HEK293 (cell line): ENCODE measurements around the gene AEBP2.
A peak's percentile ranks its signal among the peaks of the same experiment; 100 is the strongest.

Source experiments
- CTCF ChIA-PET: fragments of 350-600 bp; formaldehyde crosslinking; extraction: SDS; loops from one replicate; lab custom pipeline; 2021; ENCODE audit warnings: antibody characterized with exemption; lab: Yijun Ruan, JAX
- POLR2A ChIA-PET: fragments of 300-600 bp; formaldehyde crosslinking; extraction: SDS; loops from one replicate; lab custom pipeline; 2020; ENCODE audit warnings: antibody characterized with exemption, inconsistent platforms; lab: Yijun Ruan, JAX
- H3K27ac ChIP-seq: fragments of 200-500 bp; sonication (Bioruptor generic); 2 replicates; pipeline ENCODE4 v1.5.1; 2014; ENCODE audit warnings: low read depth, low read length, control low read depth, inconsistent platforms; ENCODE audit errors: extremely low read depth
- H3K36me3 ChIP-seq, 2 experiments: fragments of 200-500 bp in 1 of 2; sonication (Bioruptor generic) in 1 of 2; 1 replicate in 1 of 2; 2 replicates in 1 of 2; pipeline ENCODE4 v1.5.1; 2014 to 2017; ENCODE audit warnings: inconsistent platforms in 2 of 2, low read length in 2 of 2; ENCODE audit not compliant: control insufficient read depth in 2 of 2, insufficient read depth in 1 of 2
- H3K4me1 ChIP-seq: fragments of 200-500 bp; sonication (Bioruptor generic); 2 replicates; pipeline ENCODE4 v1.5.1; 2014; ENCODE audit warnings: mild to moderate bottlenecking, low read length, inconsistent platforms; ENCODE audit not compliant: control insufficient read depth, insufficient read depth
- H3K4me3 ChIP-seq: 2 replicates; pipeline ENCODE4 v1.5.1; 2011; ENCODE audit warnings: low read depth, mild to moderate bottlenecking, control low read depth, low read length, moderate library complexity
- H3K9me3 ChIP-seq: fragments of 200-500 bp; sonication (Bioruptor generic); 2 replicates; pipeline ENCODE4 v1.5.1; 2014; ENCODE audit warnings: low read depth, low read length, inconsistent platforms; ENCODE audit not compliant: control insufficient read depth, insufficient read depth
- BCL11B ChIP-seq: fragments of 450-650 bp; formaldehyde crosslinking; IDR thresholded peaks from 2 replicates; pipeline ENCODE4 v1.5.1; 2016; ENCODE audit warnings: low read depth, missing biosample characterization, missing genetic modification characterization
- GLIS1 ChIP-seq: fragments of 450-650 bp; formaldehyde crosslinking; IDR thresholded peaks from 2 replicates; pipeline ENCODE4 v1.5.1; 2016; ENCODE audit warnings: missing biosample characterization, missing genetic modification characterization
- HOXC10 ChIP-seq: sonication (generic); formaldehyde crosslinking; IDR thresholded peaks from 2 replicates; pipeline ENCODE4 v1.8.1; 2023; ENCODE audit warnings: mild to moderate bottlenecking, missing genetic modification reagents
- HOXD13 ChIP-seq: sonication (generic); formaldehyde crosslinking; IDR thresholded peaks from 2 replicates; pipeline ENCODE4 v1.8.0; 2022; ENCODE audit warnings: missing genetic modification reagents, borderline replicate concordance
- KLF8 ChIP-seq: fragments of 450-650 bp; formaldehyde crosslinking; IDR thresholded peaks from 2 replicates; pipeline ENCODE4 v1.5.1; 2016; ENCODE audit warnings: missing biosample characterization, missing genetic modification characterization
- SP3 ChIP-seq: fragments of 450-650 bp; formaldehyde crosslinking; IDR thresholded peaks from 2 replicates; pipeline ENCODE4 v1.5.1; 2016; ENCODE audit warnings: missing biosample characterization, missing genetic modification characterization
- ZNF239 ChIP-seq: fragments of 450-650 bp; formaldehyde crosslinking; IDR thresholded peaks from 2 replicates; pipeline ENCODE4 v1.5.1; 2016; ENCODE audit warnings: missing biosample characterization, missing genetic modification characterization
- ZNF292 ChIP-seq: fragments of 450-650 bp; formaldehyde crosslinking; IDR thresholded peaks from 2 replicates; pipeline ENCODE4 v1.5.1; 2016; ENCODE audit warnings: low read depth, missing biosample characterization, missing genetic modification characterization, borderline replicate concordance
- ZNF37A ChIP-seq: fragments of 450-650 bp; IDR thresholded peaks from 2 replicates; pipeline ENCODE4 v1.5.1; 2018; ENCODE audit warnings: missing biosample characterization, missing genetic modification characterization
- ZNF433 ChIP-seq: fragments of 450-650 bp; formaldehyde crosslinking; IDR thresholded peaks from 2 replicates; pipeline ENCODE4 v1.5.1; 2016; ENCODE audit warnings: missing biosample characterization, missing genetic modification characterization, low read depth
- ZNF510 ChIP-seq: fragments of 450-650 bp; formaldehyde crosslinking; IDR thresholded peaks from 2 replicates; pipeline ENCODE4 v1.5.1; 2018; ENCODE audit warnings: mild to moderate bottlenecking, missing genetic modification characterization, missing biosample characterization; ENCODE audit not compliant: insufficient replicate concordance
- ZNF560 ChIP-seq: fragments of 450-650 bp; formaldehyde crosslinking; IDR thresholded peaks from 2 replicates; pipeline ENCODE4 v1.5.1; 2017; ENCODE audit warnings: missing biosample characterization, missing genetic modification characterization, borderline replicate concordance
- ZNF621 ChIP-seq: fragments of 450-650 bp; formaldehyde crosslinking; IDR thresholded peaks from 2 replicates; pipeline ENCODE4 v1.5.1; 2017; ENCODE audit warnings: missing biosample characterization, missing genetic modification characterization
- ZNF654 ChIP-seq: fragments of 450-650 bp; formaldehyde crosslinking; IDR thresholded peaks from 2 replicates; pipeline ENCODE4 v1.5.1; 2016; ENCODE audit warnings: low read depth, missing biosample characterization, missing genetic modification characterization
- ZNF777 ChIP-seq: fragments of 450-650 bp; formaldehyde crosslinking; IDR thresholded peaks from 2 replicates; pipeline ENCODE4 v1.5.1; 2017; ENCODE audit warnings: missing biosample characterization, missing genetic modification characterization, borderline replicate concordance
- TF ChIP-seq, protein P1 (sequence below): fragments of 450-650 bp; formaldehyde crosslinking; IDR thresholded peaks from 2 replicates; pipeline ENCODE4 v1.5.1; 2016; ENCODE audit warnings: missing biosample characterization, missing genetic modification characterization
- TF ChIP-seq, protein P2 (sequence below): sonication (generic); formaldehyde crosslinking; IDR thresholded peaks from 2 replicates; pipeline ENCODE4 v1.8.1; 2022; ENCODE audit warnings: mild to moderate bottlenecking, moderate library complexity, missing genetic modification reagents
- TF ChIP-seq, protein P3 (sequence below): fragments of 450-650 bp; IDR thresholded peaks from 2 replicates; pipeline ENCODE4 v1.5.1; 2018; ENCODE audit warnings: missing biosample characterization, mild to moderate bottlenecking, missing genetic modification characterization
- TF ChIP-seq, protein P4 (sequence below): fragments of 450-650 bp; formaldehyde crosslinking; IDR thresholded peaks from 2 replicates; pipeline ENCODE4 v1.5.1; 2016; ENCODE audit warnings: missing biosample characterization, missing genetic modification characterization, borderline replicate concordance

The AEBP2 gene

DNA sequence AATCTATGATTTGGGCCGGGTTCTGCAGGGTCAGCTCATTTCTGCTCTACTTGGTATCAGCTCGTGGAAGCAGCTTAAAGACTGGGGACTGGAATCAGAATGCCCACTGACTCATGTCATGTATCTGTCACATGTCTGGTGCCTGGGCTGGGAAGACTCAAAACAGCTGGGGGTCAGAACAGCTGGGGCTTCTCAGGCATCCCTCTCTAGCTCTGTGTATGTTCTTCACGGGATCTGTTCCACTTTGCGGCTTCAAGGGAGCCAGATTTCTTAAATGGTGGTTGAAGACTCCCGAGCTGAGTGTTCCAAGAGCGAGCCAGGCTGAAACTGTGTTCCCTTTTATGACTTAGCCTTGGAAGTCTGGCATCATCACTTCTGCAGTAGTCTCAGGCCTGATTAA is 11.9 kb downstream of the AEBP2 start:
- no peak overlapping the region for H3K4me3 ChIP-seq
- H3K36me3 ChIP-seq: peaks cover 0 to 1% of the 10 kb centered on the region in 2 experiments; a peak in 2 of 3 replicates
- peaks cover 21% of the 10 kb centered on the region for H3K4me1 ChIP-seq
- TF ChIP-seq, protein P1, sequence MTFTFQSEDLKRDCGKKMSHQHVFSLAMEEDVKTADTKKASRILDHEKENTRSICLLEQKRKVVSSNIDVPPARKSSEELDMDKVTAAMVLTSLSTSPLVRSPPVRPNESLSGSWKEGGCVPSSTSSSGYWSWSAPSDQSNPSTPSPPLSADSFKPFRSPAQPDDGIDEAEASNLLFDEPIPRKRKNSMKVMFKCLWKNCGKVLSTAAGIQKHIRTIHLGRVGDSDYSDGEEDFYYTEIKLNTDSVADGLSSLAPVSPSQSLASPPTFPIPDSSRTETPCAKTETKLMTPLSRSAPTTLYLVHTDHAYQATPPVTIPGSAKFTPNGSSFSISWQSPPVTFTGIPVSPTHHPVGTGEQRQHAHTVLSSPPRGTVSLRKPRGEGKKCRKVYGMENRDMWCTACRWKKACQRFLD (tag by site-specific recombination): no peak
- peak; percentile 14; the same call in 1 of the 2 replicates for TF ChIP-seq GLIS1 (tag by site-specific recombination)
- no peak overlapping the region for H3K27ac ChIP-seq
- ChIA-PET CTCF (interaction anchor here (0.7 kb wide), 1 partner anchor 221 kb away, joined by 5 read pairs; no protein-coding TSS in a partner anchor), POLR2A (no interaction called here)
- H3K9me3 ChIP-seq: no peaks in the 10 kb centered on the region

DNA sequence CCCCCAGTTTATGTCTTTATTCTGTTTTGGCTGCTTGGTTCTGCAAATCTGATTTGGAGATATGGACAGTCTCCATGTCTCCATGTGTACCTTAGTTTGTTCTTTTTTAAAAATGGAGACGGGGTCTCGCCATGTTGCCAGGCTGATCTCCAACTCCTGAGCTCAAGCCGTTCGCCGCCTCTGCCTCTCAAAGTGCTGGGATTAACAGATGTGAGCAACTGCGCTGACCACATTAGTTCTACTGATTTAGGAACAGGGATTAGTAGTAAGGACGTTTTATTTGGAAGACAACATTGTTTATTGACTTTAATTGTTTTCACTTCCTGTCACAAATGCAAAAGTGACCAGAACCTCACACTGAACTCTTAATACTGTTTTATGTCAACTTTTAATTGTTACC is 14.7 kb downstream of the AEBP2 start:
- Histone ChIP-seq H3K27ac (no peak overlapping the region), H3K9me3 (no peaks in the 10 kb centered on the region), H3K4me3 (no peak overlapping the region), H3K36me3 (peaks cover 0 to 5% of the 10 kb centered on the region in 2 experiments; a peak in 2 of 3 replicates), H3K4me1 (peaks cover 27% of the 10 kb centered on the region)
- POLR2A ChIA-PET: no interaction called here
- no peak for TF ChIP-seq HOXC10 (CRISPR knock-in tag)
- no peak for TF ChIP-seq ZNF433 (tag by site-specific recombination)
- TF ChIP-seq, protein P2, sequence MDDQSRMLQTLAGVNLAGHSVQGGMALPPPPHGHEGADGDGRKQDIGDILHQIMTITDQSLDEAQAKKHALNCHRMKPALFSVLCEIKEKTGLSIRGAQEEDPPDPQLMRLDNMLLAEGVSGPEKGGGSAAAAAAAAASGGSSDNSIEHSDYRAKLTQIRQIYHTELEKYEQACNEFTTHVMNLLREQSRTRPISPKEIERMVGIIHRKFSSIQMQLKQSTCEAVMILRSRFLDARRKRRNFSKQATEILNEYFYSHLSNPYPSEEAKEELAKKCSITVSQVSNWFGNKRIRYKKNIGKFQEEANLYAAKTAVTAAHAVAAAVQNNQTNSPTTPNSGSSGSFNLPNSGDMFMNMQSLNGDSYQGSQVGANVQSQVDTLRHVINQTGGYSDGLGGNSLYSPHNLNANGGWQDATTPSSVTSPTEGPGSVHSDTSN (CRISPR knock-in tag): no peak
- no peak for TF ChIP-seq ZNF621 (tag by site-specific recombination)
- TF ChIP-seq, protein P3, sequence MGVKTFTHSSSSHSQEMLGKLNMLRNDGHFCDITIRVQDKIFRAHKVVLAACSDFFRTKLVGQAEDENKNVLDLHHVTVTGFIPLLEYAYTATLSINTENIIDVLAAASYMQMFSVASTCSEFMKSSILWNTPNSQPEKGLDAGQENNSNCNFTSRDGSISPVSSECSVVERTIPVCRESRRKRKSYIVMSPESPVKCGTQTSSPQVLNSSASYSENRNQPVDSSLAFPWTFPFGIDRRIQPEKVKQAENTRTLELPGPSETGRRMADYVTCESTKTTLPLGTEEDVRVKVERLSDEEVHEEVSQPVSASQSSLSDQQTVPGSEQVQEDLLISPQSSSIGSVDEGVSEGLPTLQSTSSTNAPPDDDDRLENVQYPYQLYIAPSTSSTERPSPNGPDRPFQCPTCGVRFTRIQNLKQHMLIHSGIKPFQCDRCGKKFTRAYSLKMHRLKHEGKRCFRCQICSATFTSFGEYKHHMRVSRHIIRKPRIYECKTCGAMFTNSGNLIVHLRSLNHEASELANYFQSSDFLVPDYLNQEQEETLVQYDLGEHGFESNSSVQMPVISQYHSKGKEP (tag by site-specific recombination): no peak
- TF ChIP-seq, protein P4, sequence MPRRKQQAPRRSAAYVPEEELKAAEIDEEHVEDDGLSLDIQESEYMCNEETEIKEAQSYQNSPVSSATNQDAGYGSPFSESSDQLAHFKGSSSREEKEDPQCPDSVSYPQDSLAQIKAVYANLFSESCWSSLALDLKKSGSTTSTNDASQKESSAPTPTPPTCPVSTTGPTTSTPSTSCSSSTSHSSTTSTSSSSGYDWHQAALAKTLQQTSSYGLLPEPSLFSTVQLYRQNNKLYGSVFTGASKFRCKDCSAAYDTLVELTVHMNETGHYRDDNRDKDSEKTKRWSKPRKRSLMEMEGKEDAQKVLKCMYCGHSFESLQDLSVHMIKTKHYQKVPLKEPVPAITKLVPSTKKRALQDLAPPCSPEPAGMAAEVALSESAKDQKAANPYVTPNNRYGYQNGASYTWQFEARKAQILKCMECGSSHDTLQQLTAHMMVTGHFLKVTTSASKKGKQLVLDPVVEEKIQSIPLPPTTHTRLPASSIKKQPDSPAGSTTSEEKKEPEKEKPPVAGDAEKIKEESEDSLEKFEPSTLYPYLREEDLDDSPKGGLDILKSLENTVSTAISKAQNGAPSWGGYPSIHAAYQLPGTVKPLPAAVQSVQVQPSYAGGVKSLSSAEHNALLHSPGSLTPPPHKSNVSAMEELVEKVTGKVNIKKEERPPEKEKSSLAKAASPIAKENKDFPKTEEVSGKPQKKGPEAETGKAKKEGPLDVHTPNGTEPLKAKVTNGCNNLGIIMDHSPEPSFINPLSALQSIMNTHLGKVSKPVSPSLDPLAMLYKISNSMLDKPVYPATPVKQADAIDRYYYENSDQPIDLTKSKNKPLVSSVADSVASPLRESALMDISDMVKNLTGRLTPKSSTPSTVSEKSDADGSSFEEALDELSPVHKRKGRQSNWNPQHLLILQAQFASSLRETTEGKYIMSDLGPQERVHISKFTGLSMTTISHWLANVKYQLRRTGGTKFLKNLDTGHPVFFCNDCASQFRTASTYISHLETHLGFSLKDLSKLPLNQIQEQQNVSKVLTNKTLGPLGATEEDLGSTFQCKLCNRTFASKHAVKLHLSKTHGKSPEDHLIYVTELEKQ (tag by site-specific recombination): no peak
- no peak for TF ChIP-seq SP3 (tag by site-specific recombination)
- no peak for TF ChIP-seq HOXD13 (CRISPR knock-in tag)
- TF ChIP-seq ZNF37A (tag by site-specific recombination): no peak
- TF ChIP-seq ZNF654 (tag by site-specific recombination): no peak
- no peak for TF ChIP-seq KLF8 (tag by site-specific recombination)
- no peak for TF ChIP-seq ZNF560
- no peak for TF ChIP-seq ZNF777 (tag by site-specific recombination)
- no peak for TF ChIP-seq ZNF239
- TF ChIP-seq ZNF510: no peak
- TF ChIP-seq ZNF292: no peak
- TF ChIP-seq BCL11B (tag by site-specific recombination): no peak
- CTCF ChIA-PET: no interaction called here
